Ovary (tissue), 9 donors: Measurements from ENCODE around the gene BFAR. TPM values are rescaled to one million over a fixed set of nuclear protein-coding genes. Genes with fewer than 3 reads are reported as not detected.

Source experiments
- polyA plus RNA-seq, 2 donors: library from polyadenylated mRNA; stranded (reverse); fragments of 200-250 nt in 1 of 2; fragments of 350-450 nt in 1 of 2; fragmentation: Illumina TruSeq in 1 of 2; extraction: RNeasy Lipid Tissue Mini Kit (QIAGEN cat#74804) in 1 of 2; gene quantifications; one replicate each; pipeline ENCODE4 v1.2.3, GENCODE V29; 2013 to 2014
- small RNA-seq: library from RNA; depleted of rRNA; stranded (forward); fragments of <200 nt; gene quantifications from one replicate; pipeline ENCODE3, GENCODE V24; 2016
- total RNA-seq, 7 donors: library from RNA; depleted of rRNA in 2 of 7; stranded (reverse); fragments of >200 nt in 2 of 7; fragmentation: NEBNext Ultra II Directional in 3 of 7; extraction: Animal tissue kit (Norgen Biotek cat#: 25700) in 3 of 7; gene quantifications; one replicate each; pipeline versions ENCODE4 v1.1.0 to v1.2.4, GENCODE V29; 2016 to 2023
- donor health status: DM: no; HTN: no; CAD: no; lungs with moderate emphysema.
- donor health status: DM: no; HTN: no; CAD: no.
- donor health status: Bipolar disorder and iron deficiency.
- donor health status: DM: yes; HTN: yes; CAD: no.
- donor health status: DM: no; HTN: no; CAD: no.
- donor health status: DM: yes; HTN: yes; CAD: no.

BFAR gene
- total and polyA plus RNA-seq, 9 donors, result 42.2 to 83.7 (median 49.4) TPM

Small RNA genes within 50 kb of the gene (small RNA-seq; reads per million reads assigned to genes)
- gene RN7SL274P (not detected), gene RNU7-125P (not detected)

Other genes starting within 250 kb of the BFAR start
- gene PARN, start 2.7 kb upstream of the BFAR start, total RNA-seq, result 10 to 100 TPM; 20.9 to 35.4 (median 29.0) TPM
- 10 to 100 TPM; 19.5 to 42.0 TPM for gene PARN, start 2.7 kb upstream of the BFAR start, polyA plus RNA-seq
- 1 to 10 TPM in 1 of 7 donors, not detected in 6; 2.5 TPM for gene PLA2G10, start 61.4 kb downstream of the BFAR start, total RNA-seq
- gene PLA2G10, start 61.4 kb downstream of the BFAR start, polyA plus RNA-seq, result not detected
- 1 to 10 TPM in 4 of 7 donors, under 1 TPM in 2, not detected in 1; 0.34 to 6.7 (median 2.3) TPM for gene NPIPA3, start 70.5 kb downstream of the BFAR start, total RNA-seq
- 1 to 10 TPM; 1.3 to 2.5 TPM for gene NPIPA3, start 70.5 kb downstream of the BFAR start, polyA plus RNA-seq
- gene NPIPA2, start 109.6 kb downstream of the BFAR start, total RNA-seq, result 1 to 10 TPM in 6 of 7 donors, under 1 TPM in 1; 0.34 to 8.1 (median 4.5) TPM
- 10 to 100 TPM in 1 of 2 donors, 1 to 10 TPM in 1; 5.3 to 14.2 TPM for gene NPIPA2, start 109.6 kb downstream of the BFAR start, polyA plus RNA-seq
- gene NOMO1, start 200.8 kb downstream of the BFAR start, total RNA-seq, result 10 to 100 TPM; 13.5 to 85.6 (median 46.9) TPM
- 100 to 1,000 TPM in 1 of 2 donors, 10 to 100 TPM in 1; 24.8 to 214 TPM for gene NOMO1, start 200.8 kb downstream of the BFAR start, polyA plus RNA-seq